Effector memory CD8-positive, alpha-beta T cell (primary cell): Measurements from ENCODE around the gene CCDC127.

ENCODE experiments used
- ATAC-seq: fragments of 150-1000 bp; cut with Tn5 transposase; replicated peaks from 2 replicates; pipeline ENCODE4 v1.10.0; 2021; ENCODE audit warnings: mild to moderate bottlenecking, moderate library complexity
- DNase-seq, 3 experiments: peaks; one replicate each; pipeline ENCODE4 v3.0.0; 2021
- H3K27ac Mint-ChIP-seq, 2 donors: one replicate each; pipeline ENCODE4 v1.8.0; 2022; ENCODE audit warnings: mild to moderate bottlenecking in 2 of 2, mixed read lengths in 2 of 2, moderate library complexity in 2 of 2
- H3K27me3 Mint-ChIP-seq, 2 donors: one replicate each; pipeline ENCODE4 v1.8.0; 2022; ENCODE audit warnings: mixed read lengths in 2 of 2
- H3K36me3 Mint-ChIP-seq: one replicate; pipeline ENCODE4 v1.8.0; 2022; ENCODE audit warnings: mild to moderate bottlenecking, moderate library complexity, mixed read lengths; ENCODE audit not compliant: insufficient read depth
- H3K4me1 Mint-ChIP-seq, 2 donors: one replicate each; pipeline ENCODE4 v1.8.0; 2022; ENCODE audit warnings: low read depth in 2 of 2, mixed read lengths in 2 of 2
- H3K4me3 Mint-ChIP-seq, 2 donors: one replicate each; pipeline ENCODE4 v1.8.0; 2022; ENCODE audit warnings: mild to moderate bottlenecking in 2 of 2, mixed read lengths in 2 of 2, moderate library complexity in 2 of 2
- H3K9me3 Mint-ChIP-seq, 2 donors: one replicate each; pipeline ENCODE4 v1.8.0; 2022; ENCODE audit warnings: mixed read lengths in 2 of 2

CCDC127 gene

GRCh38 chr5:195401-196160 is 22.4 kb downstream of the CCDC127 start:
- H3K9me3 Mint-ChIP-seq: no peaks in the 10 kb centered on the region
- H3K27me3 Mint-ChIP-seq: peaks cover 9 to 30% of the 10 kb centered on the region in 2 donors
- H3K4me1 Mint-ChIP-seq: peaks cover 0 to 3% of the 10 kb centered on the region in 2 donors
- DNase-seq: no peak
- ATAC-seq: no peak
- H3K4me3 Mint-ChIP-seq: no peak overlapping the region
- H3K36me3 Mint-ChIP-seq: no peaks in the 10 kb centered on the region
- H3K27ac Mint-ChIP-seq: peak overlapping the region in 1 of 2 donors; percentile 46

- ATAC-seq: no peak
- H3K27me3 Mint-ChIP-seq: peaks cover 16 to 33% of the 10 kb centered on the region in 2 donors
- H3K4me1 Mint-ChIP-seq: peaks cover 0 to 7% of the 10 kb centered on the region in 2 donors
- H3K27ac Mint-ChIP-seq: peak overlapping the region in 1 of 2 donors; percentile 46
- no peak overlapping the region for H3K4me3 Mint-ChIP-seq
- no peak for DNase-seq
- no peaks in the 10 kb centered on the region for H3K36me3 Mint-ChIP-seq
- no peaks in the 10 kb centered on the region for H3K9me3 Mint-ChIP-seq
These were observed 23.2 kb downstream of the CCDC127 start for GRCh38 chr5:194603-195209.

- H3K4me3 Mint-ChIP-seq: no peak overlapping the region
- no peak overlapping the region for H3K27ac Mint-ChIP-seq
- DNase-seq (no peak), ATAC-seq (no peak)
- no peaks in the 10 kb centered on the region for H3K36me3 Mint-ChIP-seq
- H3K9me3 Mint-ChIP-seq: no peaks in the 10 kb centered on the region
- peaks cover 16 to 33% of the 10 kb centered on the region in 2 donors for H3K27me3 Mint-ChIP-seq
- peaks cover under 1 to 7% of the 10 kb centered on the region in 2 donors for H3K4me1 Mint-ChIP-seq
These were observed 23.9 kb downstream of the CCDC127 start for GRCh38 chr5:194102-194501.

GRCh38 chr5:192970-193831 is 24.8 kb downstream of the CCDC127 start:
- Mint-ChIP-seq H3K9me3 (no peaks in the 10 kb centered on the region), H3K27me3 (peaks cover 16 to 40% of the 10 kb centered on the region in 2 donors), H3K27ac (no peak overlapping the region), H3K4me3 (no peak overlapping the region), H3K36me3 (peaks cover 3% of the 10 kb centered on the region), H3K4me1 (peaks cover 5 to 13% of the 10 kb centered on the region in 2 donors)
- ATAC-seq: no peak
- DNase-seq: no peak

GRCh38 chr5:192691-192969 is 25.3 kb downstream of the CCDC127 start:
- H3K4me1 Mint-ChIP-seq: peaks cover 5 to 14% of the 10 kb centered on the region in 2 donors
- no peak overlapping the region for H3K27ac Mint-ChIP-seq
- peaks cover 3% of the 10 kb centered on the region for H3K36me3 Mint-ChIP-seq
- no peak for DNase-seq
- no peak overlapping the region for H3K4me3 Mint-ChIP-seq
- peaks cover 16 to 41% of the 10 kb centered on the region in 2 donors for H3K27me3 Mint-ChIP-seq
- no peaks in the 10 kb centered on the region for H3K9me3 Mint-ChIP-seq
- no peak for ATAC-seq

GRCh38 chr5:191949-192690 is 25.8 kb downstream of the CCDC127 start:
- H3K27ac Mint-ChIP-seq: no peak overlapping the region
- H3K27me3 Mint-ChIP-seq: peaks cover 16 to 41% of the 10 kb centered on the region in 2 donors
- DNase-seq: no peak
- no peak for ATAC-seq
- peaks cover 3% of the 10 kb centered on the region for H3K36me3 Mint-ChIP-seq
- H3K4me3 Mint-ChIP-seq: no peak overlapping the region
- peaks cover 5 to 14% of the 10 kb centered on the region in 2 donors for H3K4me1 Mint-ChIP-seq
- H3K9me3 Mint-ChIP-seq: no peaks in the 10 kb centered on the region

GRCh38 chr5:191036-191948 is 26.7 kb downstream of the CCDC127 start, which contains the start of gene LRRC14B:
LRRC14B (plus strand) TSS chr5:191495; CDS start chr5:191539, 44 bp downstream.
- DNase-seq: no peak
- H3K27me3 Mint-ChIP-seq: peaks cover 16 to 41% of the 10 kb centered on the region in 2 donors
- peaks cover 5 to 14% of the 10 kb centered on the region in 2 donors for H3K4me1 Mint-ChIP-seq
- ATAC-seq: no peak
- no peak within 1 kb of the TSS for H3K4me3 Mint-ChIP-seq
- H3K27ac Mint-ChIP-seq: no peak within 1 kb of the TSS
- H3K9me3 Mint-ChIP-seq: no peaks in the 10 kb centered on the region
- peaks cover 3% of the 10 kb centered on the region for H3K36me3 Mint-ChIP-seq

GRCh38 chr5:190366-191035 is 27.5 kb downstream of the CCDC127 start:
- H3K27ac Mint-ChIP-seq: no peak overlapping the region
- ATAC-seq: no peak

GRCh38 chr5:189976-190365 is 28.0 kb downstream of the CCDC127 start:
- H3K4me3 Mint-ChIP-seq: no peak overlapping the region
- peaks cover 3% of the 10 kb centered on the region for H3K36me3 Mint-ChIP-seq

More at GRCh38 chr5:190366-191035, 27.5 kb downstream of the CCDC127 start:
- DNase-seq: no peak
- Mint-ChIP-seq H3K36me3 (peaks cover 3% of the 10 kb centered on the region), H3K4me3 (no peak overlapping the region), H3K27me3 (peaks cover 16 to 39% of the 10 kb centered on the region in 2 donors), H3K4me1 (peaks cover 5 to 13% of the 10 kb centered on the region in 2 donors), H3K9me3 (no peaks in the 10 kb centered on the region)

GRCh38 chr5:189486-189885 is 28.5 kb downstream of the CCDC127 start:
- DNase-seq (no peak), ATAC-seq (no peak)
- peaks cover 16 to 34% of the 10 kb centered on the region in 2 donors for H3K27me3 Mint-ChIP-seq
- peaks cover 3% of the 10 kb centered on the region for H3K36me3 Mint-ChIP-seq
- no peak overlapping the region for H3K27ac Mint-ChIP-seq
- H3K9me3 Mint-ChIP-seq: no peaks in the 10 kb centered on the region
- no peak overlapping the region for H3K4me3 Mint-ChIP-seq
- H3K4me1 Mint-ChIP-seq: peaks cover 5 to 11% of the 10 kb centered on the region in 2 donors

More at GRCh38 chr5:189976-190365, 28.0 kb downstream of the CCDC127 start:
- no peaks in the 10 kb centered on the region for H3K9me3 Mint-ChIP-seq
- H3K27ac Mint-ChIP-seq: no peak overlapping the region
- peaks cover 16 to 34% of the 10 kb centered on the region in 2 donors for H3K27me3 Mint-ChIP-seq
- DNase-seq (no peak), ATAC-seq (no peak)
- peaks cover 5 to 11% of the 10 kb centered on the region in 2 donors for H3K4me1 Mint-ChIP-seq

GRCh38 chr5:188488-189481 is 29.2 kb downstream of the CCDC127 start:
- Mint-ChIP-seq H3K36me3 (peaks cover 3% of the 10 kb centered on the region), H3K27ac (peak overlapping the region in 1 of 2 donors; percentile 65)

More at GRCh38 chr5:188488-189481, 29.2 kb downstream of the CCDC127 start:
- H3K4me1 Mint-ChIP-seq: peaks cover 5 to 11% of the 10 kb centered on the region in 2 donors
- H3K4me3 Mint-ChIP-seq: peak overlapping the region in 1 of 2 donors; percentile 49
- no peaks in the 10 kb centered on the region for H3K9me3 Mint-ChIP-seq
- ATAC-seq (peak; percentile 98), DNase-seq (peak; percentile 86 to 90 (median 86))
- H3K27me3 Mint-ChIP-seq: peaks cover 16 to 34% of the 10 kb centered on the region in 2 donors
